PC-9 (cell line): Measurements from ENCODE around the gene DAAM1.

Source experiments
- EZH2 ChIP-seq: fragments of 200-600 bp; sonication (generic); IDR thresholded peaks from 2 replicates; pipeline ENCODE4 v1.8.0; 2017; ENCODE audit warnings: antibody characterized with exemption, low read depth
- TF ChIP-seq, protein P1 (sequence below): fragments of 200-600 bp; sonication (generic); conservative IDR thresholded peaks from 2 replicates; pipeline ENCODE4 v1.6.1; 2017; ENCODE audit warnings: mixed run types, antibody characterized with exemption, mild to moderate bottlenecking, moderate library complexity

DNA sequence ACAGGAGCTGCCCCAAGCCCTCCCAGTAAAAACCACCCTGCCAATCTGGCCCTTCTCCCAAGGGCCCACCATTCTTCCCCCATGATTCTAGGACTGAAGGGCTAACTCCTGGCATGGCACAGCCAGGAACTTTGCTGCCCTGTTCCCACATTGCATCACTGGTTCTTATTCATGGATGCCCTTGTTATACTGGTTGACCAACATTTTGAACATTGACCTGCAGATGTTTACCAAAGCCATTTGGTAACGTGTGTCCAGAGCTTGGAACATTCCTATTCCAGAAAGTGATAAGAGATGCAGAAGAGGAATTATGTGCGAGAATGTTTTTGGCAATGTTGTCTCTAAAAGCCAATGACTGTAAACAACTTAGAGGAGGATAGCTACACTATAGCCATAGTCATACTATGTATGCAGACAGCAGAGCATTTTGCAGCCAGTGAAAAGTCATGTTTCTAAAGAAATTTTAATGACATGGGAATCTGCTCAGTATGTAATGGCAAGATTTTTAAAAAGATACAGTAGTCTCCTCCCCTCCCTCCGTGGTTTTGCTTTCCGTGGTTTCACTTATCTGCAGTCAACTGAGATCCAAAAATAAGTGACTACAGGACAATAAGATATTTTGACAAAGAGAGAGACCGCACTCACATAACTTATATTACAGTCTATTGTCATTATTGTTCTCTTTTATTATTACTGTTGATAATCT, 108.8 kb downstream of the DAAM1 start:
- TF ChIP-seq EZH2, result no peak
- TF ChIP-seq, protein P1, sequence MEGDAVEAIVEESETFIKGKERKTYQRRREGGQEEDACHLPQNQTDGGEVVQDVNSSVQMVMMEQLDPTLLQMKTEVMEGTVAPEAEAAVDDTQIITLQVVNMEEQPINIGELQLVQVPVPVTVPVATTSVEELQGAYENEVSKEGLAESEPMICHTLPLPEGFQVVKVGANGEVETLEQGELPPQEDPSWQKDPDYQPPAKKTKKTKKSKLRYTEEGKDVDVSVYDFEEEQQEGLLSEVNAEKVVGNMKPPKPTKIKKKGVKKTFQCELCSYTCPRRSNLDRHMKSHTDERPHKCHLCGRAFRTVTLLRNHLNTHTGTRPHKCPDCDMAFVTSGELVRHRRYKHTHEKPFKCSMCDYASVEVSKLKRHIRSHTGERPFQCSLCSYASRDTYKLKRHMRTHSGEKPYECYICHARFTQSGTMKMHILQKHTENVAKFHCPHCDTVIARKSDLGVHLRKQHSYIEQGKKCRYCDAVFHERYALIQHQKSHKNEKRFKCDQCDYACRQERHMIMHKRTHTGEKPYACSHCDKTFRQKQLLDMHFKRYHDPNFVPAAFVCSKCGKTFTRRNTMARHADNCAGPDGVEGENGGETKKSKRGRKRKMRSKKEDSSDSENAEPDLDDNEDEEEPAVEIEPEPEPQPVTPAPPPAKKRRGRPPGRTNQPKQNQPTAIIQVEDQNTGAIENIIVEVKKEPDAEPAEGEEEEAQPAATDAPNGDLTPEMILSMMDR, result no peak
